ENCODE results near the gene OIT3. TPM values are rescaled to one million over a fixed set of nuclear protein-coding genes. Genes with fewer than 3 reads are reported as not detected.

Gene OIT3
- total RNA-seq, 2 experiments from 2014 or later, result not detected

DNA sequence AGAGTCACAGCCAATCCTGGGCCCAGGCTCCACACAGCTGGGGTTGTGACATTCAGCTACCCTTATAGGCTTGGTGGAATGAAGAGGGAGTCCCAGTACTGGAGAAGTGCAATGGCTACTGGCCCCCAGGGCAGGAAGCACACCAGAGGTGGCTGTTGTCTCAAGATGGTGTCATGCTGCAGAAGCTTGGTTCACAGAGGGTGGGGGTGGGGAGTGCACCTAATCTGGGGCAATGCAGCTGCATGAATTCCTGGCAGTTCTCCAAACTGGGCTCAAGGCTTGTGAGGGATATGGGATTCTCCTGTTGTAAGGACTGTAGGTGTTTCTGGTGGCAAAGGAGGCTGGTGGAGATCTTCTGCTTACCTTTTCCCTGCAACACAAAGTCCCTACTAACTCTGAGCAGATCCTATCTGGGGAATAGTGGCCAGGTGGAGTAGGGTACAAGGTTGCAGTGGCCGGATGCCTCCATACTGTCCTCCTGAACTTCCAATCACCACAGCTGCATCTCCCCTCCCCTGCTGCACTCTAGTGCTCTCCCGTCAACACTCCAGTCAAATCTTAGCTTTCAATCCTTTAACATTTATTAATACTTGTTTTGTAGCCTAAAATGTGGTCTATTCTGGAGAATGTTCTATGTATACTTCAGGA lies 88.5 kb downstream of the OIT3 start:
- intact Hi-C loops (cut with micrococcal nuclease), result no loop called here
- no peak for ATAC-seq
- Mint-ChIP-seq H3K27me3 (peaks cover 8% of the 10 kb centered on the region), H3K4me1 (ENCODE audit: low read depth) (no peaks in the 10 kb centered on the region), H3K27ac (no peak overlapping the region), H3K9me3 (peaks cover 29% of the 10 kb centered on the region), H3K4me3 (no peak overlapping the region), H3K36me3 (ENCODE audit: low read depth) (peaks cover 10% of the 10 kb centered on the region)
- DNase-seq, result no peak
- TF ChIP-seq, protein P1, sequence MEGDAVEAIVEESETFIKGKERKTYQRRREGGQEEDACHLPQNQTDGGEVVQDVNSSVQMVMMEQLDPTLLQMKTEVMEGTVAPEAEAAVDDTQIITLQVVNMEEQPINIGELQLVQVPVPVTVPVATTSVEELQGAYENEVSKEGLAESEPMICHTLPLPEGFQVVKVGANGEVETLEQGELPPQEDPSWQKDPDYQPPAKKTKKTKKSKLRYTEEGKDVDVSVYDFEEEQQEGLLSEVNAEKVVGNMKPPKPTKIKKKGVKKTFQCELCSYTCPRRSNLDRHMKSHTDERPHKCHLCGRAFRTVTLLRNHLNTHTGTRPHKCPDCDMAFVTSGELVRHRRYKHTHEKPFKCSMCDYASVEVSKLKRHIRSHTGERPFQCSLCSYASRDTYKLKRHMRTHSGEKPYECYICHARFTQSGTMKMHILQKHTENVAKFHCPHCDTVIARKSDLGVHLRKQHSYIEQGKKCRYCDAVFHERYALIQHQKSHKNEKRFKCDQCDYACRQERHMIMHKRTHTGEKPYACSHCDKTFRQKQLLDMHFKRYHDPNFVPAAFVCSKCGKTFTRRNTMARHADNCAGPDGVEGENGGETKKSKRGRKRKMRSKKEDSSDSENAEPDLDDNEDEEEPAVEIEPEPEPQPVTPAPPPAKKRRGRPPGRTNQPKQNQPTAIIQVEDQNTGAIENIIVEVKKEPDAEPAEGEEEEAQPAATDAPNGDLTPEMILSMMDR (IDR thresholded peaks at IDR 0.05), result no peak
- ChIA-PET CTCF (no interaction called here), POLR2A (interaction anchor here (0.6 kb wide), 1 partner anchor 1601 kb away, joined by 3 read pairs; no protein-coding TSS in a partner anchor)

Other genes with a start within 250 kb of the OIT3 start
- 10 to 100 TPM; 17.1 to 18.3 TPM for gene MCU, start 201.6 kb upstream of the OIT3 start, total RNA-seq
- gene PLA2G12B, start 61.1 kb downstream of the OIT3 start, total RNA-seq, result not detected
- gene P4HA1, start 203.1 kb downstream of the OIT3 start, total RNA-seq, result 10 to 100 TPM; 72.2 to 72.3 TPM
- 1 to 10 TPM; 2.3 to 2.4 TPM for gene NUDT13, start 216.7 kb downstream of the OIT3 start, total RNA-seq